Measurements from ENCODE around the gene TECPR2.
"Not testable (repeated sequence)": the region's sequence is repeated elsewhere in the genome, so short reads cannot be mapped to it uniquely, and the experiment has no call there.

The TECPR2 gene

GRCh38 chr14:102362545-102363181, at the start of gene TECPR2, which contains the start of gene CINP:
Gene TECPR2, plus strand, starts transcription at chr14:102362941. Its CDS starts 13,781 bp downstream, at chr14:102376722.
Gene CINP, minus strand, starts transcription at chr14:102362890. Its CDS starts 39 bp downstream, at chr14:102362851.
- peak; percentile 98 to 100 (median 100) for DNase-seq
- intact Hi-C loops (cut with DNase I): loop anchor here (5.0 kb wide), 2 partner anchors 55 to 75 kb away; no protein-coding TSS in a partner anchor

GRCh38 chr14:102314242-102315011, 48.3 kb upstream of the TECPR2 start:
- peak; percentile 76 to 98 (median 86) for DNase-seq
- intact Hi-C loops (cut with DNase I): loop anchor here (1.0 to 10.0 kb wide), 6 partner anchors 79 to 350 kb away; partner anchors contain the start of genes DYNC1H1 and HSP90AA1

GRCh38 chr14:102315121-102315520, 47.6 kb upstream of the TECPR2 start:
- peak in 1 of 10 donors; percentile 35 for DNase-seq
- intact Hi-C loops (cut with DNase I): loop anchor here (5.0 to 10.0 kb wide), 3 partner anchors 202 to 350 kb away; partner anchors contain the start of genes DYNC1H1 and HSP90AA1

DNA sequence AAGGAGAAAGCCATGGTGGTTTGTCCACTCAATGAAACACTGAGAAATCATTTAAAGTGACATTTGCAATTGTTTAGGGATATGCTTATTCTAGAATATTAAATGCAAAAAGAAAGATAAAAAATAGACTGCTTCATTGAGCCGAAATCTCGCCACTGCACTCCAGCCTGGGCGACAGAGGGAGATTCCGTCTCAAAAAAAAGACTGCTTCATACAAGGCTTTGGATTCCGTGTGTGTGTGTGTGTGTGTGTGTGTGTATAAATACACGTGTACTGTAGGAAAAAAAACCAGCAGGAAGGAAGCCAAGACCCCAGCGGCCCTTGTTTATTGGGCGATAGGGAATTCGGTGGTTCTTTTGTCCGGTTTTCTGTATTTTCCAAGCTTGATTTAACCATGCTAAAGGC, 46.4 kb upstream of the TECPR2 start:
- peak in 2 of 10 donors; percentile 25 to 44 for DNase-seq
- intact Hi-C loops (cut with DNase I): loop anchor here (5.0 to 10.0 kb wide), 3 partner anchors 201 to 352 kb away; partner anchors contain the start of genes DYNC1H1 and HSP90AA1

- intact Hi-C loops (cut with DNase I): loop anchor here (5.0 to 10.0 kb wide), 3 partner anchors 200 to 352 kb away; partner anchors contain the start of genes DYNC1H1 and HSP90AA1
These were observed 45.8 kb upstream of the TECPR2 start for GRCh38 chr14:102316743-102317563.

DNA sequence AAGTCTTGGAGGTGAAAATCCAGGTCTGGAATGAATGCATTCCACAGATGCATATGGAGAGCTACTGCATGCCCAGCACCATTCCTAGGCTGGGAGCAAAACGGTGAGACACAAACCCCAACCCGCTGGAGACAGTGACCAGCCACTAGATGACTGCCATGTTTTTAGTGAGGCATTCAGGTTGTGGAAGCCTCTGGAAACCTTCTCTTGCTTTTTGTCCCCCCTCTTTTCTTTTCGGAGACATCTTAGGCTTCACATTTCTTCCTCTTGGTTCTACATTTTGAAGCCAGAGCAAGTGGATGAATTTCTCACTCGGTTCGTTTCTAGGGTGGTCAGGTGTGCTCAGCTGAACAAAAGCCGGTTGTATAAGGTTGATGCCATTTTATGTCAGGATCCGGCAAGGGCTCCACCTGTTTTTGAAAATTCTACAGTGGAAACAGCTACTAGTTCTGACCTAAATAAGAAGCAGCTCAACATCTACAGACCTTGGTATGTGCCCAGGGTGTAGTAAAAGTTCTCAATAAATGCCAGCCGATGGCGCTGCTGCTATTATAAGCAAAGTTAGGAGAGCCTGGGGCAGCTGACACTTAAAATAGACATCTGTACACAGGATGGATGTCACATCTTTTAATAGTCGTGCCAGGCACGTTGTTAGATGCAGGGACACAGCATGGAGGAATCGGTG, 45.0 kb upstream of the TECPR2 start:
- DNase-seq: peak in 3 of 10 donors; percentile 18 to 86 (median 35)
- intact Hi-C loops (cut with DNase I): loop anchor here (5.0 to 10.0 kb wide), 3 partner anchors 200 to 353 kb away; partner anchors contain the start of genes DYNC1H1 and HSP90AA1

More at GRCh38 chr14:102316743-102317563, 45.8 kb upstream of the TECPR2 start:
- peak; percentile 89 to 99 (median 95) for DNase-seq

- intact Hi-C loops (cut with DNase I): loop anchor here (5.0 to 10.0 kb wide), 3 partner anchors 198 to 354 kb away; partner anchors contain the start of genes DYNC1H1 and HSP90AA1
- DNase-seq: peak in 2 of 10 donors; percentile 52 to 73
These were observed 43.9 kb upstream of the TECPR2 start for GRCh38 chr14:102318781-102319276.

DNA sequence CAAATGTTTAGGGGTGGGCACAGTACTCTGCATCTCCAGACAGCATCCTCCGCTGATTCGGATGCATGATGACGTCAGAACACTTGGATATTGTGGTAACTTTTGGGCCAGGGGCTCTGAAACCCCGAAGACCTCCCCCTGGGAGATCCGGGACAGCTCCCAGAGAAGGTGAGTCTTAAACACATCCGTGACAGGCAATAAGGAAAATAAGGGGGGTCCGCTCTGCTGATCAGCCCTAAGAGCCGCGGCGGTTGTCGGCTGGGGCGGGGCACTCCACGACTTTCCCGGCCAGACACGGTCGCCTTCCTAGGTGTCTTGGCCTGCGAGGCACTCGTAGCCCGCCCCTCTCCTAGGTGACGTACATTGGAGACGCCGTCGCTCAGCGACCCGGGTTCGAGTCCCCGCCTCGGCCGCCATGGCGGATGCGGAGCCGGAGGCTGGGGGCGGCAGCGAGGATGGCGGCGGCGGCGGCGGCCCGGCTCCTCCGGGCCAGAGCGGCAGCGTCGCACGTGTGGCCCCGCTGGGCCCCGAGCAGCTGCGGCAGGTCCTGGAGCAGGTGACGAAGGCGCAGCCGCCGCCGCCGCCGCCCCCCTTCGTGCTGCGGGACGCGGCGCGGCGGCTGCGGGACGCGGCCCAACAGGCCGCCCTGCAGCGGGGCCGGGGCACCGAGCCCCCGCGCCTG, 43.2 kb upstream of the TECPR2 start, which contains the start of gene ZNF839:
Gene ZNF839 (plus strand): TSS at position 396 of the 682 bp plus-strand sequence. CDS start 20 bp downstream, at position 416.
- intact Hi-C loops (cut with DNase I): loop anchor here (5.0 to 10.0 kb wide), 3 partner anchors 198 to 355 kb away; partner anchors contain the start of genes DYNC1H1 and HSP90AA1
- DNase-seq: peak; percentile 87 to 99 (median 91)

DNA sequence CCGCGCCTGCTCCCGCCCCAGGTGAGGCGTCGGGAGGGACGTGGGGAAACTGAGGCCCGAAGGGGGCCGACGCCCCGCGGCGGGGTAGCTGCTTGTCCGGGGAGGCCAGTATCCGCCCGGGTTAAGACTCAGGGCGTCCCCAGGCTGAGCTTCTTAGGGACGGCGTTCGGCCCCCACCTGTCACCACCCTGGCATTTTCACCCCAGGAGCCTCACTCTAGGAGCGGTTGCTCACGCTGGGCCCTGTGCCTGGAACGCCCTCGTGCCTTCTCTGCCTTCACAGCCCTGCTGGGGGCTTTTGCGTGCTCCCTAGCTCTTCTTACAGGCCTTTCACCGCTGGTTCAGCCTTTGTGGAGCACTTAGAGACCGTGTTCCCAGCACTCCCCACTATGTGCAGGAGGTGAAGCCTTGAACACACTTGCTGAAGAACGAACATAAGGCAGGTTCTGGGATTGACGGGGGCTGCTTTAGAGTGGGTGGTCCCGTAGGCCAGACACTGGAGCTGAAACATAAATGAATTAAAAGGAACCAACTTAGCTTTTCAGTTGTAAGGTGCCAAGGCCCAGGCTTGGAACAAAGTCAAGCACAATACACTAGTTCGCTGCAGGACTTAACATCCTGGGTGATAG, 42.6 kb upstream of the TECPR2 start:
- DNase-seq: peak in 5 of 10 donors; percentile 17 to 88 (median 75)
- intact Hi-C loops (cut with DNase I): no loop called here

GRCh38 chr14:102320671-102321455, 41.9 kb upstream of the TECPR2 start:
- intact Hi-C loops (cut with DNase I): no loop called here

DNA sequence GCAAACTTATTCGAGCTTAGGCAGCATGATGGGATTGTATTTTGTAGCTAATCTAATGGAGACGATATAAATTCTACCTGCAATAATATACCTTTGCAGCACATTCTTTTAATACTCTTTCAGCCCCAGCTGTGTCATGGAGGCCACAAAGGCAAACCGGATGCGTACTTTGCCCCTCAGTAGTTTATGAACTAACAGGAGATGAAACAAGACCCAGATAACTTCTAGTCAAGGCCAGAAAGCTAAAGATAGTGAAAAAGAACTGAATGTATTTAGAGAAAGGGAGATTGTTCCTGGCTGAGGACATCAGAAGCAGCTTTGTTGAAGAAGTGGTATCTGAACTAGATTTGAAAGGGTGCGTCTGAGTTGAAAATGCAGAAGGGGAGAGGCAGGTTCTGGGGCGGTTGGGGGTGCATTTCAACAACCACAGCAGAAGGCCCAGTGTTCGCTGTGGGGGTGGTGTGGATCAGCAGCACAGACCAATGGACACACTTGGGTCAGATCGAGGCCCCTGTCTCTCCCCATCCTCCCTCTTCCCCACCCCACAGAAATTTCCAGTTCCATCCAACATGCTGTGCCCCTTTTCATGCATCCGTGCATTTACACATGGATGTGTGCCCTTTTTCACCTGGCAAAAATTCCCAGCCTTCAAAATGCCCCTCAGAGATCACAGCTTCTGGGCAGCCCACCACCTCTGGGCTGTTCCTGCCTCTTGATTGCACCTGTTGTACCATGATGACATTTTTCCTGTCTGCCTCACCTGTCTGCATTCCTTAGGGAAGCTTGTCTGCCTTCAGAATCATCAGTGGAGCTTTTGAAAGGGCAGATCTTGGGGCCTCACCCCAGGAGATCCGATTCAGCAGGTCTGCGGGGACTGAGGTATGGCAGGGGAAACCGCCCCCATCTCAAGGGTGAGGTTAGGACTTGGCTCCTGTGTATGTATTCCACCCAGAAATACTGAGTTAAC, 41.0 kb upstream of the TECPR2 start:
- intact Hi-C loops (cut with DNase I): no loop called here
- peak in 1 of 10 donors; percentile 66 for DNase-seq

More at GRCh38 chr14:102320671-102321455, 41.9 kb upstream of the TECPR2 start:
- DNase-seq: peak in 1 of 10 donors; percentile 70

DNA sequence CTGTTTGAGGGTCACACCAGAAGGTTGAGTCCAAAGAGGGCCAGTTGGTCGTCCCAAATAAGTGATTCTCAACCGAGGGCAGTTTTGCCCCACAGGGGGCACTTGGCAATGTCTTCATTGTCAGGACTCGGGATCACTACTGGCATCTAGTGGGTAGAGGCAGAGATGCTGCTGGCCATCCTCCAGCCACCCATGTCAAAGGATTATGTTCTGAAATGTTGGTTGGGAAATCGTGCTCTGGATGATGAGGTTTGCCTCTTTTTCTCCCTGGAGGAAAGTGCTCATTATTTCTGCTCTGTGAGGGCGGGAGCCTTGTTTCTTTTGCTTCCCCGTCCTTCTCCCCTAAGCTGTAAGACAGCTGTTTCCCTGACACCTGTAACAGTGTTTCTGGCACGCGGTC, 39.6 kb upstream of the TECPR2 start:
- peak in 9 of 10 donors; percentile 68 to 95 (median 79) for DNase-seq

GRCh38 chr14:102325791-102326345, 36.9 kb upstream of the TECPR2 start:
- intact Hi-C loops (cut with DNase I): no loop called here
- DNase-seq: peak in 2 of 10 donors; percentile 51 to 55

More for the DNA sequence above, 39.6 kb upstream of the TECPR2 start:
- intact Hi-C loops (cut with DNase I): no loop called here

GRCh38 chr14:102326583-102326982, 36.2 kb upstream of the TECPR2 start:
- peak in 2 of 10 donors; percentile 57 to 82 for DNase-seq
- intact Hi-C loops (cut with DNase I): no loop called here

DNA sequence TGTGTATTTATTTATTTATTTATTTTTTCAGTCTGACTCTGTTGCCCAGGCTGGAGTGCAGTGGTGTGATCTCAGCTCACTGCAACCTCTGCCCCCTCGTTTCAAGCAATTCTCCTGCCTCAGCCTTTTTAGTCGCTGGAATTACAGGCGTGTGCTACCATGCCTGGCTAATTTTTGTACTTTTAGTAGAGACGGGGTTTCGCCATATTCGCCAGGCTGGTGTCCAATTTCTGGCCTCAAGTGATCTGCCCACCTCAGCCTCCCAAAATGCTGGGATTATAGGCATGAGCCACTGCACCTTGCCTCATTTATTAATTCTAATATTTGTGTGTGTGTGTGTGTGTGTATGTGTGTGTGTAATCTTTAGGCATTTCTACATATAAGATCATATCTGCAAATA, 33.4 kb upstream of the TECPR2 start:
- intact Hi-C loops (cut with DNase I): not testable (repeated sequence)

More for the DNA sequence above, 33.4 kb upstream of the TECPR2 start:
- not testable (repeated sequence) for DNase-seq

Measured in posterior cingulate gyrus (tissue), 11 donors.